IPS-NIHi11 (cell line): Measurements from ENCODE around the gene MAP2.
A peak's percentile ranks its signal among the peaks of the same experiment; 100 is the strongest.
"Not testable (repeated sequence)": the region's sequence is repeated elsewhere in the genome, so short reads cannot be mapped to it uniquely, and the experiment has no call there.

ENCODE experiments used
- DNase-seq: peaks from one replicate; pipeline ENCODE4 v3.0.0; 2012; ENCODE audit warnings: mixed read lengths, low spot score

MAP2 gene

DNA sequence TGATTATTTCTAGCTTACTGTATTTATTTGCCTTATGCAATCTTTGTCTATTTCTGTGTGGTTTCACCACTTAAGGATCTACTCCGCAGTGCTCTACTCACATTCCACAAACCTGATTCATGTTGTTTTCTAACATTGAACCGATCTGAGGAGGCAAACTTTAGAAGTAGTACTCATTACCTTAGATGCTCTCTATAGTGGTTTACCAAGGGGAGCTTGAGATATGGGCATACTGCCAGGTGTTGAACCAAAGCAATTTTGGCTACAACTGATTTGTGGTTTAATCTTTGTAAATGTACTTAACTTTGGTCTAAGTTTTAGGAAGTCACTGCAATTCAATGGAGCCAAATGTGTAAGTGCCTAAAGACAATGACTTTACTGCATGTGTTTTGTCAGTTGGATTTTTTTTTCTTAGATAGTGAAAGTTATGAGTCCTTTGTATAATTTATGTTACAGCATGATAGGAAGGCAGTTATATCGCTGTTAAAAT, 50.1 kb downstream of the MAP2 start:
- DNase-seq, result no peak

DNA sequence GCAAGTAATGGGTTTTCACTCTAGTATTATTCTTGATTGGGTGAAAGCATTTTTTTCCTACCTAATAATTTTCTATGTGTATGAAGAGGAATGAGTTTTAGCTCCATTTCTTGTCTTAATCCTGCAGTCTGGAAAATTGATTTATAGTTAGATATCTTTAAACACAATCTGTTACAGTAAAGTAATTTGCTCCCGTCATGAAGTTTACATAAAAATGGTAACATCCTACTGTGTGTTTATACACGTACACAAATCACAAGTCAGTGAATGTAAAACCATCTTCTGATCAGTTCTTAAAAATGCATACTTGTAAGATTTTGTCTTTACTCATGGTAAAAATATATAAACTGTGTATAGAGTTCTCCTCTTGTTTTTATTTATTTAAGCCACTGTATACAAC, 51.1 kb downstream of the MAP2 start:
- no peak for DNase-seq

DNA sequence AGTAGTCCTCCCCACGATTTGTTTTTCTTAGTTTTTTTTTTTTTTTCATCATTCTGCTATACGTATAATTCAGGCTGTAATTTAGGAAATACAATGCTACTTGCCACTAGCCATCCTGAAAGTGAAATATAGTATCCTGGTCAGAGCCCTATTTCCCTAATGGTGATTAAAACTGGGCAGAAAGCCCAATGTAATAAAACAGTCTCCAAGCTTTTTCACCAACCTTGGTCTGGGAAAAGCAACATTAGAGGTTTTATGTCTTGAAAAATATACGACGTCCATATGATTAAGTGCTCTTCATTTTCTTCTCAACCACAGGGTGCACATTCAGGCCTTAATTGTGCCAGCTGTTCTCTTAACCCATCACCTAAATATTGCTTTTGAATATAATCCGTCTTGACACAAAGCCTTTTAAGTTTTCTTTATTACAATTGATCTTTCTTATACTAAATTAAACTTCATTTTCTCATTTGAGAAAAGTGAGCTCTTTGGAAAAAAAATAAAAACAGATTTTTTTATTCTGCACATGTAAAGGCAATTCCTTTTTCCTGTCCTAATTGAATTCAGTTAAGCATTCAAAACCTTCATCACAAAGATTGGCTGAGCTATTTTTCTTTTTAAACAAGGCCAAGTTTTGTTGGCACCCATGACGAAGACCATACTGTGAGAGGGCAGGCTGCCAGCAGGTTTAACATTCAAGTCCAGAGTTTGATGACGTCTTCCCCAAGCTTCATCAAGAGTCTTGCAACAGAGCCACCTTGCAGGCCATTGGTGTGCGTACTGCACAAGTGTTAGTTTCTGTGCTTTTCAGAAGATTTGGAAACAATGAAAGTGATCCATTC, 52.7 kb downstream of the MAP2 start:
- DNase-seq, result no peak

DNA sequence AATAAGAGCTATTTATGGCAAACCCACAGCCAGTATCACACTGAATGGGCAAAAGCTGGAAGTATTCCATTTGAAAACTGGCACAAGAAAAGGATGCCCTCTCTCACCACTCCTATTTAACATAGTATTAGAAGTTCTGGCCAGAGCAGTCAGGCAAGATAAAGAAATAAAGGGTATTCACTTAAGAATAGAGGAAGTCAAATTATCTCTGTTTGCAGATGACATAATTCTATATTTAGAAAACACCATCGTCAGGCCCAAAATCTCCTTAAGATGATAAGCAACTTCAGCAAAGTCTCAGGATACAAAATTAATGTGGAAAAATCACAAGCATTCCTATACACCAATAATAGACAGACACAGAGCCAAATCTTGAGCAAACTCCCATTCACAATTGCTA, 68.4 kb downstream of the MAP2 start:
- DNase-seq, result not testable (repeated sequence)

DNA sequence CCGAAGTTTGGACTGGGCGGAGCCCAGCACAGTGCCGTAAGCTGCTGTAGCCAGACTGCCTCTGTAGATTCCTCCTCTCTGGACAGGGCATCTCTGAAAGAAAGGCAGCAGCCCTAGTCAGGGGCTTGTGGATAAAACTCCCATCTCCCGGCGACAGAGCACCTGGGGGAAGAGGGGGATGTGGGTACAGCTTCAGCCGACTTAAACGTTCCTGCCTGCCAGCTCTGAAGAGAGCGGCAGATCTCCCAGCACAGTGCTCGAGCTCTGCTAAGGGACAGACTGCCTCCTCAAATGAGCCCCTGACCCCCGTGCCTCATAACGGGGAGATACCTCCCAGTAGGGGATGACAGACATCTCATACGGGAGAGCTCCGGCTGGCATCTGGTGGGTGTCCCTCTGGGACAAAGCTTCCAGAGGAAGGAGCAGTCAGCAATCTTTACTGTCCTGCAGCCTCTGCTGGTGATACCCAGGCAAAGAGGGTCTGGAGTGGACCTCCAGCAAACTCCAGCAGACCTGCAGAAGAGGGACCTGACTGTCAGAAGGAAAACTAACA, 71.3 kb downstream of the MAP2 start:
- not testable (repeated sequence) for DNase-seq

DNA sequence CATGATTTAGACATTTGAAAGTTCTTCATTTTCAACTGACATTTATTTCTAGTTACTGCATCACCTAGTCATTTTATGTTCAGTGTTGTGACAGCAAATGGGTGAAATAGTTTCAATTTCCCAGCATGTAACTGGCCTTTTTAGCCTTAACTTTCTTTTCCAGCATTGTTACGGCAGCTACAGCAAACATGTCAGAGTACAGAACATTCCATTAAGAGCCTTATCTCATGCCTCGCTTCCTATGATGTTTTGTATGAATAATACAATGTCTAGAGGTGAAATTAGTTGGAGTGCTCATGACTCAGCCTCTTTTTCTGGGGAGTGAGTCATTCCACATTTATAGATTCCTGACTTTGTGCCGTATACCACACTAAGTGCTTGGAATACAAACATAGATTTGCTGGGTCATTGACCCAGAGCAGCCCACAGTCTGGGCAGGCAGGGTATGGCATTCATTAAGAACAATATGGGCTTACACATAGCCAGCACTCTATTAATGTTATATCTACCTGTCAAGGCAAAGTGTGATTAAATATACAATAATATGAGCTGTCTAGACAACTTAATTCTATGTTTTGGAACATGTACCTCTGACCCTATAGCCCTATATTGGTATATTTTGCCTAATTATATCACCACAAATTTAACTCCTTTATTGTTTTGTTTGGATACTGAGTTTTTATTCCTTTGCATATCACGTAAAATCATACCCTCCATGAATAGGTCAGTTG, 72.2 kb downstream of the MAP2 start:
- DNase-seq, result peak; percentile 36

DNA sequence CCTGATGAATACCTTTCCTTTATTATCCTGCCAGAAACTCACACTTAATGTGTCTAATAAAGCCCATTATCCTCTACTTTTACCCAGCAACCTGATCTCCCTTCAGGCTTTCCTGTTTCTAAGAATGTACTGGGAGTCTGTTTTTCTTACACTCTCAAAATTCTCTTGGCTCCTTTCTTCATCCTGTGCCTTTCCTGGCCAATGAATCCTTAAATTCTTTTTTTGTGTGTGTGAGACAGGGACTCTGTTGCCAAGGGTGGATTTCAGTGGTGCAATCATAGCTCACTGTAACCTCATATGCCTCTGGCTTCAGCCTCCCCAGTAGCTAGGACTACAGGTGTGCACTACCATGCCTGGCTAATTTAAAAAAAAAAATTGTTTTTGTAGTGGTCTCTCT, 72.7 kb downstream of the MAP2 start:
- peak; percentile 17 for DNase-seq

DNA sequence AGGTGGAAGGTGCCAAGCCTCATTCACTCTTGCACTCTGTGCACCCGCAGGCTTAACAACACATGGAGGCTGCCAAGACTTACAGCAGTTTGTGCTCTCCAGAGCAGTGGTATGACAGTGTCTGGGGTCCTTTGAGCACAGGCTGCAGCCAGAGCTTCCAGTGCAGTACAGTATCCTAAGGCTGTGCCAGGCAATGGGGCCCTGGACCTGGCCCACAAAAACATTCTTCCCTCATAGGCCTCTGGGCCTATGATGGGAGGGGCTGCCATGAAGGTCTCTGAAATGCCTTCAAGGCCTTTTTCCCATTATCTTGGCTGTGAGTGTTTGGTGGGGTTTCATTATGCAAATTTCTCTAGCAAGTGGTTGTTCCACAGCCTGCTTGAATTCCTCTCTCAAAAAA, 74.8 kb downstream of the MAP2 start:
- DNase-seq, result no peak

DNA sequence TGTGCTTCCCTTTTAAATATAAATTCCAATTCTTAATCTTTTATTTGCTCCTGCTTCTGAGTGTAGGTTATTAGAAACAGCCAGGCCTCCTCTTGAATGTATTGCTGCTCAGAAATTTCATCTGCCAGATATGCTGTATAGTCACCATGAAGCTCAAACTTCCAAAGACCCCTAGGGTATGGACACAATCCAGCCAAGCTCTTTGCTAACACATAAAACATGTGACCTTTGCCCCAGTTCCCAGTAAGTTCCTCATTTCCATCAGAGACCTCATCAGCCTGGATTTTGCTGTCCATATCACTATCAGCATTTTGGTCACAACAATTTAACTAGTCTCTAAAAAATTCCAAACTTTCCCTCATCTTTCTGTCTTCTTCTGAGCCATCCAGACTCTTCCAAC, 75.2 kb downstream of the MAP2 start:
- no peak for DNase-seq

DNA sequence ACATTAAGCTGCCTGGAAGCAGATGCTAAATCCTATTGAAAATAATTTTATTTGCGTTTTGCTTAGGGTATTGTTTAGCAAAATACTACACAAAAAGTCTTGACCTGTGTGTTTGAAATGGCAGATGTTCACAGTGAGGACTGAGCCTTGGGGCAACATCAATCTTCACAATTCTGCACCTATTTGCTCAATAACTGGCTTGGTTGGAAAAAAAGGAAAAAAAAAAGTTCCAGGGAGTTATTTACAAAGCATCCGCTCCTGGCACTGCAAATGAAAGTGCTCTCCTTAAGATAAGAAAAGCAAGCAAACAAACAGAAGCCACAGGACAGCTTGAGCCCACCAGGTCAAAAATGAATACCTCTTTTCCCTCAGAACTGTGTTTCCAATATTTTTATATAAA, 77.7 kb downstream of the MAP2 start:
- DNase-seq, result no peak

DNA sequence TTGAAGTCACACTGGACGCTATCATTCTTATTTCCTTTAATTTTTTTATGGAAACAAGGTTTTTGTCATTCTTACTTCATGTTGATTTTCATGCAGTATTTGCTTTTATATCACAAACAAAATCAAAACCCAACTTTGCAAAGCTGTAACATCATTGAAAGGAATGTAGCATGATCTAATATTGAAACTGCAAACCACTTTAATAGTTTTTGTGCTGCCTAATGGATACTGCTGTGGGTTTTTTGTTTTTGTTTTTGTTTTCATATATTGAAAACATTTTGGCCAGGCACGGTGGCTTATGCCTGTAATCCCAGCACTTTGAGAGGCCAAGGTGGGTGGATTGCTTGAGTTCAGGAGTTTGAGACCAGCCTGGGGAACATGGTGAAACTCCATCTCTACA, 81.6 kb downstream of the MAP2 start:
- no peak for DNase-seq

DNA sequence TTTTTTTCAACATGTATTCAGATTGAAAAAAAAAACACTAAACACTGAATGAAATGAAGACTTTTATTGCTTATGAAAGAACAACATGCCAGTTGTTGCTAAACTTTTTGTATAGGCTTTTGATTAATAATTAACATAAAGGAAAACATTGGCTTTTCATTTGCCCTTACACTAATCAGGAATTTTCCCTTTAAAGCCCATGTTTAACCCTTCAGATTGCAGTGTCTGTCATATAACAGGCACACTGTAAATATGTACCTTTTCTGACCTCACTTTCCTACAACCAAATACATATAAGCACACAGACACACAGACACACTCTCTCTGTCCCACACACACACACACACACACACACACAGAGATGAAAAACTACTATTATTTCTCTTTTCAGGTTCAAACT, 84.4 kb downstream of the MAP2 start:
- no peak for DNase-seq

DNA sequence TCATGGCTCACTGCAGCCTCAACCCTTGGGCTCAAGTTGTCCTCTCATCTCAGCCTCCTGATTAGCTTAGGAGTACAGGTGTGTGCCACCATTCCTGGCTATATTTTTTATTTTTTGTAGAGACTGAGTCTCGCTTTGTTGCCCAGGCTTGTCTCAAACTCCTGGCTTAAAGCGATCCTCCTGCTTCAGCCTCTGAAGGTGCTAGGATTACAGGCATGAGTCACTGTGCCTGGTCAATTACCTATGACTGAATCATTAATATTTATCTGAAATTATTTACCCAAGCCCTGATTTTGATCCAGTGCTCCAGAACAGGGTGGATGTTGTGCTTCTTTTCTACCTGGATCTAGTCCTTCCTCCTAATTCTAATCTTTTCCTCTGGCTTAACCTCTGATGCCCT, 87.8 kb downstream of the MAP2 start:
- DNase-seq, result no peak

DNA sequence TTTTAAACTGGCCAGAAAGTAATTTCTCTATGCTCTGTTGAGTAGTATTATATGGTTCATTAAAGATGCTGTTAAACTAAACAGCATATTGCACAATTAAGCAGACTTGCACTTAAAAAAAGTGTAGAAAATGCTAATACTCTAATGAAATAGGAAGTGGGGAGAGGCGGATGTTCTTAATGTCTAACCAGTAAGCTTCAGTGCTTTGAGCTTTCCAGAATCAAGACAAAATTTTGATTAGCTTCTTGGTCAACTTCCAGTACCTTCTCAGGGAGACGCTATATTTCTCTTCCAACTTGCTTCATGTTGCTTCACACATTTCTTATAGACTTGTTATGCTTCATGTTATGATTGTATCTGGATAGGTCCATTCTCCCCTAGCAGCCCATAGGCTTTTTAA, 89.1 kb downstream of the MAP2 start:
- DNase-seq, result no peak

DNA sequence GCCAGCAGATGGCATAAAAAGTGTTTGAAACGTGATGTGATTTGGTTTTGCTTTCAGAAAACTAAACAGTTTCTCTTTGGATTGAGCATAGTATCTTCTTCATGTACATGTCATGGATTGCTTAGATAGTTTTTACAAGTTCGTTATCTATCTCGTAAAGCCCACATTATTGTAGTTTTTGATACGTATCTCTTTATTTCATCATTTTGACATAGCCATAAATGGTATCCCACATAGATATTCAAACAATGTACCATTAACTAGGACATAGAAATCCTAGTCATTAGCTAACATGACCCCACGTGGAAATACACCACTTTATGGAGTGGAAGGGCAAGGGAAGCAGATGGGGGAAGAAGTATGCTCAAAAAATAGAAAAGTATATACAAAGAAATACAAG, 93.6 kb downstream of the MAP2 start:
- DNase-seq, result no peak

DNA sequence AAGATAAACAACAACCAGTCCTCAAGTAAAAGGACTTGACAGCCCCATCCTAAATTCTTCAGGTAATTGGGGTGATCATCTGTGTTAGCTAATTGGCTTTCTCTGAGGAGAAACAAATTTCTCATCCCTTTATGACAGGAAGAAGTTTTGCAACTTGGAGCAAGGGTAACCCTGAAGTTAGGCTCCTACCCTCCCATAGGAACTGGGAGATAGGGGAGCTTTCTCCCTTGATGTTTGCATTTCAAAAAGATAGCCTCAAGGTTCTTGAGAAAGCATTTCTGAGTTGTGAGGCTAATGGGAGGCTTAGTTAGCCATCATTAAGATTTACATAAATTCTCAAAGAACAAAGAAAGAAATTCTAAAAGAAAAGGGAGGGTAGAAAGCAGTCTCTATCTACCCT, 95.4 kb downstream of the MAP2 start:
- DNase-seq, result no peak

DNA sequence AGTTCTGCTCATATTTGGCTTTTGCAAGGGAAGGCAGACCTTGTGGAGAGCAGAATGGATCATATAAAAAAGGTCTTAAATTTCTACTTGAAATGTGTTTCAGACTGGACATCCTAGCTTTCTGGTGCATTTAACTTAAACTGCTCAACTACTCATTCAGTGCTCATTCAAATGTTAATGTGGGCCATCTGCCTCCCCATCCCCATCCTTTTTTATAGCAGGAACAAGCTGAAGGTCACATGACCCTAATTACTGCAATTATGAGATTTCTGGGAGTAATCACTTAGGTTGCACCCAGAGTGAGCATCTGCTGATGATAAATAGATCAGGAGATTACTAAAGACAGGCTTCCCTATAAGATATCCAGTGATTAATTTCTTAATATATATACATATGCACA, 96.1 kb downstream of the MAP2 start:
- DNase-seq, result no peak

DNA sequence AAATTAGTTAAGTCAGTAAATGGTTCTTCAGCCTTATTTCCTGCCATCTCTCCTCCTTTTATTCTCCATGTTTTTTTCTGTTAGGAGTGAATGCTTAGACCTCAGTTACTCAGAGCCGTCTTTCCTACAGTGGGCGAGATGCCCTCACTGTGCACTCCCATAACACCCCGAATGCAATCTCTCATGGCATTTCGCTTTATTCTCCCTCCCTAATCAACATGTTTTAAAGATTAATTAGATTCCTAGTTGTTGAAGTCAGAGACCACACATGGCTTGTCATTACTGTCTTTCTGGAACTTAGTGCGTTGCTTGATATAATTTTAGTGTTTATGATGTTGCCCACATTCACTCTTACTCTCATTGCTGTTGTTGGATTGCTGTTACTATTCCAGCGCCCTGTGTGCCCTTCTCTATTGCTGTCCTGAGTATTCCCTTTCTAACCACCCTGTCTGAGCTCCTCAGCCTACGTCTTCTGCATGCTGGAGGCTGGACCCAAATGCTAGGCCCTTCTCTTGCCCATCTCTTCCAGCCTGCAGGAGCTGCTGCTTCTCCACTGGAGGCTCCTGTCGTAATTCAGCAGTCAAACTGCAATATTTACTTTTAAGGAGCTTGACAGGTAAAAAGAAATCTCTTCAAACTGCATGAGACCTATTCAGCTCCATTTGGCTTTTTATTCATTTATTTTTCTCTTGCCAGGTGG, 99.3 kb downstream of the MAP2 start:
- no peak for DNase-seq

DNA sequence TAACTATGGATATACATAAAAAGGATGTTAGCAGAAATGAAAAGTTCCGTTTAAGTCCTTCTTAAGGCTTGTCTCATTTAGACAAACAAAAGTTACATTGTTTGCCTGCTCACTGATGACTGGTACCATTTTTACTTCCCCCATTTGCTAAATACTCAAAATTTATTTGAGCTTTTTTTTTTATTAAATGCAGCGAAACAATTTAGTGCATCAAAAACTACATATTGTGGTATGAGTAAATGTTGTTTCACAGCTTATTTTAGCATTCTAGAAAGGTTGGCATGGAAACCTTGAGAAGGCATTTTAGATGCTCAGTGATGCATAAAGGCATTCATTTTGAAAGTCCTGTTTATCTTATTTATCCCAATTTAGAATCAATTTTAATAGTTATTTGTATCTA, 100.0 kb downstream of the MAP2 start:
- no peak for DNase-seq

DNA sequence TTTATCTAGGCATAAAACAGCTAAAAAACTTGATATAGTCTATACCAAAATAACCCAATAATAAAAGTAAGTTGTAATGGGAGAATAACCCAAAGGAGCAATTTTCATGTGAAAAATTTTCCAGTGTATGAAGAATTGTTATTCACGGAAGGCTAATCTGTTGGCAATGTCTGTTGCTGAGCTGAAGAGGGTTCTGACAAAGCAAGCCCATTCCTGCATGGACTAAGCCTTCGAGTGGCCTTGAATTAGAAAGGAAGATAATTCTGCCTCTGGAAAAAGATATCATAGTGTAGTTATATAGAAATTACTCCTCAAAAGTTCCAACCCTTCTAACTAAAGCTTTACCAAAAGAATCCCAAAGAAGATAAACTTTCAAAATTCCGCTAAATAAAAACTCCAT, 101.5 kb downstream of the MAP2 start:
- no peak for DNase-seq

DNA sequence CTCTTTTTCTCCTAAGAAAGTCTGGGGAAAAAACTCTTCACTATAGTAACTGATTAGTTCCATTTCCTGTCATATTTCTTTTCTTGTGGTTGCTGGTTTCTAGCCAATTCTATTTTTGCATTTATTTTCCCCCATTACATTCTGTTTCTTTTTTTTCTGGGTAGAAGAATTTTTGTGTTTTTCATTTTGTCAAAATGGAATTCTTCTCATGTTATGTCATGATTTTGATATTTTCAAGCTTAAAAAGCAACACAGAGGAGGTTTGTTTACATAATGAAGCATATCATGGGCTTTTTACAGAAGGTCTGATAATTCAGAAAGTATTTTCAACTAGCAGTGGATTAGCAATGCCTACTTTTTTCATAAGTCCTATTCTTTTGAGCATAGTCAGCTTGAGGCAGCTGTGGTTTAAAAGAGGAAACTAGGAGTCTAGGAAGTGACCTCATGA, 102.0 kb downstream of the MAP2 start:
- no peak for DNase-seq

DNA sequence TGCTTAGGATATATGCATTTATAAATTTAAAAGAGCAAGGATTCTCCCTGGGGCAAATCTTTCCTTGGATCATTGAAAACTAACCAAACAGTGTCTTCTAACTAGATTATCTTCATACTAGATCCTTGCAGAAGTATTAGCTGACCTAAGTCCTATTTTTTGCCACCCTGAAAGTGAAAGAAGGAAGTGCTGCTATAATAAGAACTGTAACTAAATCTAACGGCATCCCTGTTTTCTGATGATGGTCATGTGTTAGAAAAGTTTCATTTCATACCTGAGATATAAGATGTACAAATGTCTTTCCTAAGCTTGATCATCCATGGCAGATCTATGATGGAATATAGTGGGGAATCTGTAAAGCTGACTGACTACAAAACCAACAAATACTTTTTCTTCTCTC, 102.7 kb downstream of the MAP2 start:
- DNase-seq, result no peak

DNA sequence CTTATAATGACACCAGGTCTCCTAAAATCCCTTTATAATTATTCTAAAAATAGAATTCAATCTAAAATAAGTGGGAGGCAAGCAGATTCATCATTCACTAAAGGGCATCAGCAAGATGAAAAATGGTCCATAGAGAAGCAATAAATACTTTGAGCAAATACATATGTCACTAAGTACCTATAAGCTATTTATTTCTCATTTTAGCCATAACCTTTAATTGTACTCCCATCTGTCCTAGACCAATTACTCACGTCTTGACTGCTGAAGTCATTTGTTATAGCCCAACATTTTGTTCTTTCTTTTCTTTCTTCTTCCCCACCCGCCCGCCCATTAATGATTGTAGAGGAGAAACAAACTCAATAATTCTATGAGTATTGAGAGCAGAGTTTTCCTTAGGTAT, 105.7 kb downstream of the MAP2 start:
- no peak for DNase-seq
